Cardiac fibroblast (primary cell): ENCODE data around the gene BLTP2.
"Not testable (repeated sequence)": the region's sequence is repeated elsewhere in the genome, so short reads cannot be mapped to it uniquely, and the experiment has no call there.

ENCODE experiments used
- DNase-seq, 2 donors: peaks; one replicate each; pipeline versions ENCODE4 v3.0.0 to v3.0.0-alpha.2; 2010; ENCODE audit warnings: low read depth in 2 of 2
- H3K4me3 ChIP-seq, 2 donors: replicated peaks in 1 of 2; 1 replicate in 1 of 2; 2 replicates in 1 of 2; pipeline ENCODE4 v1.5.1; 2011; ENCODE audit warnings: low read depth in 2 of 2, low read length in 2 of 2, mild to moderate bottlenecking in 2 of 2, moderate library complexity in 1 of 2
- TF ChIP-seq, protein P1 (sequence below): IDR thresholded peaks from one replicate; pipeline ENCODE4 v1.5.1; 2011; ENCODE audit warnings: low read depth, mild to moderate bottlenecking, low read length, inconsistent platforms

The BLTP2 gene

DNA sequence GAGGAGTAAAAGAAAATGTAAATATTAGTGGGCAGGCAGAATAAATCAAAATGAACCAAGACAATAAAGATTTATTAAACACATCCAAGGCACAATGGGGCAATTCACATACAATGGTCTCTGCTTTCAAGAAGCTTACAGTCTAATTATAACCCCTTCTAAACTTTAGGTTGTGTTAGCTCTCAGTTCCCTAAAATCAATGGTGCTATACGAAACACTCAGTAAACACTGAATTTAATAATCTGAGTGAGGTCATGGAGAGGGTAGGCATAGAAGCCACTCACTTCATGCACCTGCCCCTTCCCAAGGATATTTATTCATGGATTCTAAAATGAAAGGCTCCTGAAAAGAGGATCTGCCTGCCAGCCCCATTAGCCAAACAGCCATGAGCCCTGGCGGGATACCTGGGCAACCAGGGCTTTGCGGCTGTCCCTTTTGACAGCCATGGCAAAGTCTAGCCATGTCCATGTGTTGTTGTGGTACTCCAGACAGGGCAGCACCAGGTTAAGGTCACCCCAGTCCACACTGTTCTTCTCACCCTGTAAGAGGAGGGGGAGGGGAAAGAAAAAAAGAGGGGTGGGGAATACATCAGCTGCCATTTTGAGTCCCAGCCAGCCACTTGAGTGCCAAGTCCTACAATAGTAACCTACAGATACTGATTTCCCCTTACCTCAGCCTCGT, 29.6 kb downstream of the BLTP2 start:
- TF ChIP-seq, protein P1, sequence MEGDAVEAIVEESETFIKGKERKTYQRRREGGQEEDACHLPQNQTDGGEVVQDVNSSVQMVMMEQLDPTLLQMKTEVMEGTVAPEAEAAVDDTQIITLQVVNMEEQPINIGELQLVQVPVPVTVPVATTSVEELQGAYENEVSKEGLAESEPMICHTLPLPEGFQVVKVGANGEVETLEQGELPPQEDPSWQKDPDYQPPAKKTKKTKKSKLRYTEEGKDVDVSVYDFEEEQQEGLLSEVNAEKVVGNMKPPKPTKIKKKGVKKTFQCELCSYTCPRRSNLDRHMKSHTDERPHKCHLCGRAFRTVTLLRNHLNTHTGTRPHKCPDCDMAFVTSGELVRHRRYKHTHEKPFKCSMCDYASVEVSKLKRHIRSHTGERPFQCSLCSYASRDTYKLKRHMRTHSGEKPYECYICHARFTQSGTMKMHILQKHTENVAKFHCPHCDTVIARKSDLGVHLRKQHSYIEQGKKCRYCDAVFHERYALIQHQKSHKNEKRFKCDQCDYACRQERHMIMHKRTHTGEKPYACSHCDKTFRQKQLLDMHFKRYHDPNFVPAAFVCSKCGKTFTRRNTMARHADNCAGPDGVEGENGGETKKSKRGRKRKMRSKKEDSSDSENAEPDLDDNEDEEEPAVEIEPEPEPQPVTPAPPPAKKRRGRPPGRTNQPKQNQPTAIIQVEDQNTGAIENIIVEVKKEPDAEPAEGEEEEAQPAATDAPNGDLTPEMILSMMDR, result no peak
- H3K4me3 ChIP-seq, result no peak overlapping the region
- DNase-seq, result no peak

DNA sequence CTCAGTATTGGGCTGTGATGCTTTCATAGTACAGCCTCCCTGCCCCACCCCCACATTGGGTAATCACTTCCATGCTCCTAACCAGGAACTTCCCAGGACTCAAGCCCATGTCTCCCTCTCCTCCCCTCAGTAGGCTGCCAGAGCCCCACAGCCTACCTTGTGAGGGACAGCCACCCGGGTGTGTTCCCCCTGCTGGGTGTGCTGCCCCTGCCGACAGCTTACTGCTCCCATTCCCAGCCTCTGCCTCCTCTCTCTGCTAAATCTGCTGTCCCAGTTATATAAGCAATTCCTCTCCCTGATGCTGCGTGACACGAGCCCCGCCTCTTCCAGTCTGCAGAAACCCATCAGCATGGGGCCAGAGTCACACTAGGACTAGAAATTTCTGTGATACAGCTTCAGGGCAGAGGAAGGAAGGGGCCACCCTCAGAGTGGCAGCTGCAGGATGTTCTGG, 31.0 kb downstream of the BLTP2 start, which contains the start of gene RSKR:
Gene RSKR, minus strand, starts transcription at position 255 of the 451 bp plus-strand sequence. Its CDS starts 24 bp downstream, at position 231.
- TF ChIP-seq, protein P1, result no peak
- no peak within 1 kb of the TSS for H3K4me3 ChIP-seq
- DNase-seq, result no peak

DNA sequence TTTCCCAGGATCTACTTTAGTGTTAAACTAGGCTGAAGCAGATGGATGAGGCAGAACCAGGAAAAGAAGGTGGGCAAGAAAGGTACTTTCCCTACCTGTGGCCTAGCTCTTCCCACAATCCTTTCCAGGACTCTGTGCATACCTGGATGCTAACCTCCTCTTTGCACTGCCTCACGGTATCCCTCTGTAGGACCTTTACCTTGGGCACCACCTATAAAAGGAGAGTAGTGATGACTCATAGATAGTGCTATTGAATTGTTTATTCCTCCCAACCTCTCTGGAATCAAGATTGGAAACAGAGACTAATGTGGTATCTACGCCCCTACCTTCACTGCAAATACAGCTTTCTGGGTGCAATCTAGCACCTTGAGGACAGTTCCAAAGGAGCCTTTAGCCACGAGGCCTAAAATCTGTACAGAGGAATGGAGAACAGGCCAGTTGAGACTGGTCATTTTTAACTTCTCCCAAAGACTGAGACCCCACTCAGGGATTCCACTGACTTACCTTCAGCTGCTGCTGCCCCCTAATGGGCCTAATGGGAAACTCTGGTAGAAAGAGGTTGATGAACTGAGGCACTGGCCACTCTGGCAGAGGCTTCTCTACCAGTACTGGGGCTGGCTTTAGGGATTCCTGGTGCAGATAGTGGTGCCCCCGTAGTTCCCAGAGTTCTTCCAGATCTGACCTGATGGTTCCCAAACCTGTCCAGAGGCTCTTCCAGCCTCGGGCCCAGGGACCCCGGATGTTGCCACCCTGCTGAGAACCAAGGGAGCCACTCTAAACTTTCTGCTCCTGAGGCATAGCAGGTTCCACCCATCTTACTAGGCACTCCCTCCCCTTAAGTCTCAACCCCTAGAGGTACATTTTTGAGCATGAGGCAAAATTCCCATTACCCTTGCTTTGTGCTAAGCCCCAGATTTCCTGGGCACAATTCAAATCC, 31.8 kb downstream of the BLTP2 start:
- TF ChIP-seq, protein P1, result peak; percentile 75
- no peak overlapping the region for H3K4me3 ChIP-seq
- DNase-seq, result peak; percentile 49 to 59

DNA sequence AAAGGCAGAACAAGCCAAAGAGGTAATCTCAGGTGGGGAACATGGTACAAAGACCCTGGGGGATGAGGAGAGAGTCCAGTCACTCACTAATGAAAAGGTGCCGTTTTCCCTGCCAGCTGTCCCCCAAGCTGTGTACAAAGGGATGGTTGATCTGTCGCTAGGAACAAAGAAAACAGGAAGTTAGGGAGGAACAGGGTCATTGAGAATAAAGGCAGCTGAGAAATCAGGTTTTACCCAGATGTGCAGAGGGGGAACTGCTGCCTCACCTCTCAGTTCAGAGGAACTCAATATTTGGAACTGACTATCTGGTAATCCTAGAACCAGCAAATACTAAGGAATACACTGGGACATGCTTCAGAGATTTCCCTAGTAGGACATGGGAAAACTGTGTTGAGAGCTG, 32.4 kb downstream of the BLTP2 start:
- TF ChIP-seq, protein P1, result no peak
- H3K4me3 ChIP-seq, result no peak overlapping the region
- DNase-seq, result no peak

DNA sequence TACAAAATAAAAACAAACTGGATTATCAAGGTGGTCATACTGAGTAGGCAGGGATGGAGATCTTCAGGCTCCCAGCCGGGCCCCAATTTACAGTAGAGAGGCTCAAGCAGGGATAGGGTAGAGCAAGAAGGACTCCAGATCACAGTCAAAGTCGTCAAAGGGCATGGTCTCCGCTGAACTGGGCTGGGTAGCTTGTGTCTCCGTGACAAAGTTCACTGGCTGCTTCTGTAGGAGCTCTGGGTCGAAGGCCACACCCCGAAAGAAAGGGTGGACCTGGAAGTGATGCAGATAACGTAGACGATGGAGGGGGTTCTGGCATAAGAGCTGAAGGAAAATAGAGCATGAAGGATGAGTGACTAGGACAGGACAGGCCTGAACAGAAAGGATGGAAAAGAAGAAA, 34.6 kb downstream of the BLTP2 start:
- no peak overlapping the region for H3K4me3 ChIP-seq
- TF ChIP-seq, protein P1, result no peak
- no peak for DNase-seq

DNA sequence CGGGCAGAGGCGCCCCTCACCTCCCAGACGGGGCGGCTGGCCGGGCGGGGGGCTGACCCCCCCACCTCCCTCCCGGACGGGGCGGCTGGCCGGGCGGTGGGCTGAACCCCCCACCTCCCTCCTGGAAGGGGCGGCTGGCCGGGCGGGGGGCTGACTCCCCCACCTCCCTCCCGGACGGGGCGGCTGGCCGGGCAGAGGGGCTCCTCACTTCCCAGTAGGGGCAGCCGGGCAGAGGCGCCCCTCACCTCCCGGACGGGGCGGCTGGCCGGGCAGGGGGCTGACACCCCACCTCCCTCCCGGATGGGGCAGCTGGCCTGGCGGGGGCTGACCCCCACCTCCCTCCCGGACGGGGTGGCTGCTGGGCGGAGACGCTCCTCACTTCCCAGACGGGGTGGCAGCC, 40.9 kb downstream of the BLTP2 start:
- not testable (repeated sequence) for H3K4me3 ChIP-seq, DNase-seq
